Measurements from ENCODE around the gene KCNJ14. TPM values are rescaled to one million over a fixed set of nuclear protein-coding genes. Genes with fewer than 3 reads are reported as not detected.

KCNJ14 gene
- total RNA-seq, 1 donor from 2014 or later: 3.7 TPM

DNA sequence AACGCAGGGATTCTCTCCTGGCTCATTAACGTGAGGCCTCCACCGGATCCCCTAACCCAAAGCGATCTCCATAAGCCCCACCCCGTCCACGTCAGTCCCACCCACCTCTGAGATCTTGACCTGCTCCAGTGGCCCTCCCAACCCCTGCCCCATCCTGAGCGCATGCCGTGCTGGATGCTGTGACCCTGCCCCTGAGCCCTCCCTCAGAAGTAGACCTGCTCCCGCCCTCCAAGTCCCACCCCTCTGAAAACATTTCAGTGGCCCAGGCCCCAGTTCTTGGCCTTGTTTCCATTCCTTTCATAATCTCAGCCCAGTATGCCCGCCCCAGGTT, 36.4 kb downstream of the KCNJ14 start:
- TF ChIP-seq, protein P1, sequence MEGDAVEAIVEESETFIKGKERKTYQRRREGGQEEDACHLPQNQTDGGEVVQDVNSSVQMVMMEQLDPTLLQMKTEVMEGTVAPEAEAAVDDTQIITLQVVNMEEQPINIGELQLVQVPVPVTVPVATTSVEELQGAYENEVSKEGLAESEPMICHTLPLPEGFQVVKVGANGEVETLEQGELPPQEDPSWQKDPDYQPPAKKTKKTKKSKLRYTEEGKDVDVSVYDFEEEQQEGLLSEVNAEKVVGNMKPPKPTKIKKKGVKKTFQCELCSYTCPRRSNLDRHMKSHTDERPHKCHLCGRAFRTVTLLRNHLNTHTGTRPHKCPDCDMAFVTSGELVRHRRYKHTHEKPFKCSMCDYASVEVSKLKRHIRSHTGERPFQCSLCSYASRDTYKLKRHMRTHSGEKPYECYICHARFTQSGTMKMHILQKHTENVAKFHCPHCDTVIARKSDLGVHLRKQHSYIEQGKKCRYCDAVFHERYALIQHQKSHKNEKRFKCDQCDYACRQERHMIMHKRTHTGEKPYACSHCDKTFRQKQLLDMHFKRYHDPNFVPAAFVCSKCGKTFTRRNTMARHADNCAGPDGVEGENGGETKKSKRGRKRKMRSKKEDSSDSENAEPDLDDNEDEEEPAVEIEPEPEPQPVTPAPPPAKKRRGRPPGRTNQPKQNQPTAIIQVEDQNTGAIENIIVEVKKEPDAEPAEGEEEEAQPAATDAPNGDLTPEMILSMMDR (IDR thresholded peaks at IDR 0.05): no peak
- no peak for TF ChIP-seq POLR2A (IDR thresholded peaks at IDR 0.05)
- Histone ChIP-seq H3K27me3 (no peaks in the 10 kb centered on the region), H3K4me3 (no peak overlapping the region), H3K27ac (peak overlapping the region; percentile 61), H3K9me3 (no peaks in the 10 kb centered on the region), H3K4me1 (peaks cover 55% of the 10 kb centered on the region), H3K36me3 (no peaks in the 10 kb centered on the region)
- intact Hi-C loops (cut with DNase I): loop anchor here (5.0 kb wide), 1 partner anchor 96 kb away; no protein-coding TSS in a partner anchor
- no peak for DNase-seq (ENCODE audit: extremely low spot score in 2 of 2)

DNA sequence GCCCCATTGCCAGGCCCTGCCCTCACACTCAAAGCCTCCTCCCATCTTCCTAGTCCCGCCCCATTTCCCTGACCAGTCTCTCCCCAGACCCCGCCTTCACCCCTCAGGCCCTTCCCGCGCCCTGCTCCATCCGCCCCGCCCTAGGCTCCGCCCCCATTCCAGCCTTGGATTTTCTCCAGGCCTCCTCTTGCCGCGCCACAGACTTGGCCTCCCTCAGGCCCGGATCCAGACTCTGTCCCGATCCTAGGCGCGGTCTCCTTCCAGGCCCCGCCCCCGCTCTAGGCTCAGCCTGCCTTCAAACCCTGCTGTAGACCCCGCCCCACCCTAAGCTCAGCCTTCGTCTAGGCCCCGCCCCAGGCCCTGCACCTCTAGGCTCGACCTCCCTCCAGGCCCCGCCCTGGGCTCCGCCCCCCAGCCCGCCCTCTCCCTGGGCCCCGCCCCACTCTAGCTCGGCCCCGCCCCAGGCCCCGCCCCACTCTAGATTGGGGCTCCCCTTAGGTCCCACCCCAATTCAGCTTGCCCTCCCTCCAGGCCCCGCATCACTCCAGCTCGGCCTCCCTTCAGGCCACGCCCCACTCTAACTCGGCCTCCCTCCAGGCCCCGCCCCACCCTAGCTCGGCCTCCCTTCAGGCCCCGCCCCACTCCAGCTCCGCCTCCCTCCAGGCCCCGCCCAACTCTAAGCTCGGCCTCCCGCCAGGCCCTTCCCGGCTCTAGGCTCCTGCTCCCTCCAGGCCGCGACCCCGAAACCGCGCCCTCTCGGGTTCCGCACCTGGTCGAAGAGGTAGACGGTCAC, 37.7 kb downstream of the KCNJ14 start:
- H3K9me3 ChIP-seq: no peaks in the 10 kb centered on the region
- peak overlapping the region; percentile 63 for H3K27ac ChIP-seq
- DNase-seq (ENCODE audit: extremely low spot score in 2 of 2): peak in 1 of 2 donors; percentile 95
- no peaks in the 10 kb centered on the region for H3K36me3 ChIP-seq
- H3K4me3 ChIP-seq: peak overlapping the region; percentile 43 to 63
- H3K27me3 ChIP-seq: no peaks in the 10 kb centered on the region
- intact Hi-C loops (cut with DNase I): loop anchor here (5.0 kb wide), 1 partner anchor 94 kb away; no protein-coding TSS in a partner anchor
- H3K4me1 ChIP-seq: peaks cover 50% of the 10 kb centered on the region
- TF ChIP-seq, protein P1 (IDR thresholded peaks at IDR 0.05): no peak
- TF ChIP-seq POLR2A (IDR thresholded peaks at IDR 0.05): peak in 1 of 2 donors; percentile 52
- TF ChIP-seq POLR2AphosphoS5 (IDR thresholded peaks at IDR 0.05; ENCODE audit: insufficient read depth in 1 of 2, low read depth in 1 of 2): peak; percentile 51 to 85

DNA sequence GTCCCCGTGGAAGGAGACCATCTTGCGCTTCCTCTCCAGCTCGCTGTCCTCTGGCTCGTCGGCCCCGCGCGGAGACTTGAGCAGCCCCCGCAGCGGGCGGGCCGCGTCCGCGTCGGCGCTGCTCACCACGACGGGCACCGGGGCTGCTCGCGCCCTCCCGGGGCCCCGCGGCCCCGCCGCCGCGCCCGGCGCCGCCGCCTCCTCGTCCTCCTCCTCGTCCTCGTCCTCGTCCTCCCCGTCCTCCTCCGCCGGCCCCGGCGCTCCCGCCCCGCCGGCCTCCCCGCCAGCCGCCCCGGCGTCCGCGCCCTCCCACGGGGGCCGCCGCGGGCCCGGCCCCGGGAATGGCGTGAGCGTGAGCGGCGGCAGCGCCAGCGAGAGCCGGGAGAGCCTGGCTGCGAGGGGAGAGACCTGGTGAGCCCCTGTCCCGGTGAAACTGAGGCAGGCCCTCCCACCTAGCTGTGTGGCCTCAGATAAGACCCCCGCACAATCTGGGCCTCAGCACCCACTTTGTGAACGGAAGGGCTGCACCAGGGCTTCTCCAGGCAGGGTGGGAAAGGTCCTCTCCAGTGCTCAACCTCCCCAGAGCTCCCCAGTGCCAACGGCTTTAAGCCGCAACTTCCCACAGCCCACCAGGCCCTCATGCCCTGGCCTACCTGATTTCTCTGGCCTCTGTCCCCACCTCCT, 38.5 kb downstream of the KCNJ14 start:
- Histone ChIP-seq H3K36me3 (no peaks in the 10 kb centered on the region), H3K4me1 (peaks cover 48% of the 10 kb centered on the region), H3K27me3 (no peaks in the 10 kb centered on the region), H3K4me3 (peak overlapping the region; percentile 43 to 63), H3K27ac (peak overlapping the region; percentile 63), H3K9me3 (no peaks in the 10 kb centered on the region)
- no peak for TF ChIP-seq POLR2A (IDR thresholded peaks at IDR 0.05)
- TF ChIP-seq, protein P1 (IDR thresholded peaks at IDR 0.05): no peak
- no peak for TF ChIP-seq POLR2AphosphoS5 (IDR thresholded peaks at IDR 0.05; ENCODE audit: insufficient read depth in 1 of 2, low read depth in 1 of 2)
- DNase-seq (ENCODE audit: extremely low spot score in 2 of 2): no peak
- intact Hi-C loops (cut with DNase I): loop anchor here (5.0 kb wide), 1 partner anchor 93 kb away; no protein-coding TSS in a partner anchor

DNA sequence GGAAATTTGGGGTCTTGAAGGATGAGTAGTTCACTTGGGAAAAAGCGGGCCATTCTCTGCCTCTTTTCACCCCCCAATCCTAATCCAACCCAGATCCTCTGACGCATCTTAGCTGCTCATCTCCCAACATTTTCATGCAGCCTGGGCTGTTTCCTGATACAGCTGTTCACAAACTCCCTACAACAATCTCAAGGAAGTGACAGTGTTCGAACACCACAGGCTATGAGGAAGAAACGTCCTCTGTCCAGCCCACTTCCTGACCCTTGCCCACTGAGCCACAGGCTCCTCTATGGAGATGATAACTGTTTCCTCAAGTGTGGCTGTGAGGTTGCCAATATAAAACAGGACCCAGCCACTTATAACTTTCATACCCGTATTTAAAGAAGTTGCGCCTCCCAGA, 40.0 kb downstream of the KCNJ14 start:
- no peak for TF ChIP-seq POLR2AphosphoS5 (IDR thresholded peaks at IDR 0.05; ENCODE audit: insufficient read depth in 1 of 2, low read depth in 1 of 2)
- TF ChIP-seq POLR2A (IDR thresholded peaks at IDR 0.05): no peak
- TF ChIP-seq, protein P1 (IDR thresholded peaks at IDR 0.05): no peak

More for the DNA sequence above, 40.0 kb downstream of the KCNJ14 start:
- intact Hi-C loops (cut with DNase I): no loop called here
- no peaks in the 10 kb centered on the region for H3K36me3 ChIP-seq
- H3K27me3 ChIP-seq: no peaks in the 10 kb centered on the region
- no peak for DNase-seq (ENCODE audit: extremely low spot score in 2 of 2)
- no peaks in the 10 kb centered on the region for H3K9me3 ChIP-seq
- no peak overlapping the region for H3K27ac ChIP-seq
- peaks cover 43% of the 10 kb centered on the region for H3K4me1 ChIP-seq
- no peak overlapping the region for H3K4me3 ChIP-seq

Measured in vagina (tissue), 2 donors.